Right forelimb (tissue), 1 donor: Measurements from ENCODE around the gene SCPEP1.

ENCODE experiments used
- DNase-seq: peaks from one replicate; pipeline ENCODE4 v3.0.0-alpha.2; 2018

Gene SCPEP1

DNA sequence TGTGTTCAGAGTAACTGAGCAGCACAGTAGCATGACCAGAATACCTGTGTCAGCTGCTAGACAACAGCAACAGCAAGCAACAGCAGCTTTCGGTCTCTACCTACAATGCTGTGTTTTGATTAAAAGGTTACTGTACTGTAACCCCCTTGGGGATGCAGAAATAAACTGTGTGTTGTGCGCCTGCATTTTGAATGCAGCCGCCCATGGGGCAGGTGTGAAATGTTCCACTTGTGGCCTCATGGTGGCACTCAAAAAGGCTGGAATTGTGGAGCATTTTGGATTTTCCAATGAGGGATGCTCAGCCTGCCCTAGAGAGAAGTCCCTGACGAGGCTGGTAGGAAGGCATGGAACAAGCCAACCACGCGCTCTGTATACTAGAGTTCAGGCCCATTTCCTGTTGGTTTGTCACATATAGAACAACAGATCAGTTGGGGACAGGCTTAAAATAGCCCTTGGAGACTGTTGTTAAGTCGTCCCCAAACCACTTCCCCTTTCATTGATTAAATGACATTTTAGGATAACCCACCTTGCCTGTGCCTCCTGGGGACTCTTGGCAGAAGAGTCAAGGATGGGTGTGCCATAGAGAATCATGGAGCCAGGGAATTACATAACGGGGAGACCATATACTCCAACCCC lies 27.1 kb downstream of the SCPEP1 start:
- no peak for DNase-seq

DNA sequence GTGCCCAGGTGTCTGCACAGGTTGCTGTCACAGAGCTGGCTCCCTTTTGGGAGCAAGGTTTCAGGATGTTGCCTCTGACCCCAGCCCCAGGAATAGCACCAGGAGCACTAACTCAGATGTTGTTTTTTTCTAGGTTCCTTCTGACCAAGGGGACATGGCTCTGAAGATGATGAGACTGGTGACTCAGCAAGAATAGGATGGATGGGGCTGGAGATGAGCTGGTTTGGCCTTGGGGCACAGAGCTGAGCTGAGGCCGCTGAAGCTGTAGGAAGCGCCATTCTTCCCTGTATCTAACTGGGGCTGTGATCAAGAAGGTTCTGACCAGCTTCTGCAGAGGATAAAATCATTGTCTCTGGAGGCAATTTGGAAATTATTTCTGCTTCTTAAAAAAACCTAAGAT lies 28.1 kb downstream of the SCPEP1 start:
- no peak for DNase-seq

DNA sequence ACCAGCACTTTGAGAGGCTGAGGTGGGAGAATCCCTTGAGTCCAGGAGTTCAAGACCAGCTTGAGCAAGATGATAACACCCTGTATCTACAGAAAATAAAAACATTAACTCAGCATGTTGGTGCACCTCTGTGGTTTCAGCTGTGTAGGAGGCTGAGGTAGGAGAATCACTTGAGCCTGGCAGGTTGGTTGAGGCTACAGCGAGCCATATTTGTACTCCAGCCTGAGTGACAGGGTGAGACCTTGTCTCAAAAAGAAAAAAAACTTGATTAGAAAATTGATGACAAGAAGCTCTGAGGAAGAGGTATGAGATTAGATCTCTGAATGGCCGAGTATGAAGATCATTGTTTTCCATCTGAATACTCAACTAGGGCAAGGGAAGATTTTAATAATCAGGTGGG lies 31.0 kb downstream of the SCPEP1 start:
- DNase-seq, result no peak

DNA sequence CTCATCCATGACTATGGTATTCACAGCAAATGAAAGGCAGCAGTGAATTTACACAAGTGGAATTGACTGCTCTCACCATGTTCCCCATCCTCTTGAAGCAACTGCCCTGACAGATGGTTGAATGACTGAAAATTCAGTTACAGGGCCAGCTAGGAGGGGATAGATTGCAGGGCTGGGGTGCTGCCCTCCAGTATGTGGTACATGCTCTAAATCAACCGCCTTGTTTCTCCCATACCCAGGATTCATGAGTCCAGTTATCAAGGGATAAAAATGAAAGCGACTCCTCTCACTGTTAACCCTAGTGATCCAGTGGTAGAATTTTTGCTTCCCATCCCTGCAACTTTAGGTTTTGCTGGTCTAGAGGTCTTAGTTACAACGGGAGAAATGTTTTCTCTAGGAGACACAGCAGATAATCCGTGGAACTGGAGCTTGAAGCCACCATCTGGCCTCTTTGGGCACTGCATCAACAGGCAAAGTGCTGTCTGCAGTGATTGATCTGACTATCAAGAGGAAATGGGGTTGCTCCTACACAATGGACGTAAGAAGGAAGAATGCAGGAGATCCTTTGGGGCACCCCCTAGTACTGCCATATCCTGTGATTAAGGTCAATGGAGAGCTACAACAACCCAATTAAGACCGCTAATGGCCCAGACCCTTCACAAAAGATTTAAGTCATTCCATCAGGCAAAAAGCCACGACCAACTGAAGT lies 32.0 kb downstream of the SCPEP1 start:
- DNase-seq, result peak; percentile 57

DNA sequence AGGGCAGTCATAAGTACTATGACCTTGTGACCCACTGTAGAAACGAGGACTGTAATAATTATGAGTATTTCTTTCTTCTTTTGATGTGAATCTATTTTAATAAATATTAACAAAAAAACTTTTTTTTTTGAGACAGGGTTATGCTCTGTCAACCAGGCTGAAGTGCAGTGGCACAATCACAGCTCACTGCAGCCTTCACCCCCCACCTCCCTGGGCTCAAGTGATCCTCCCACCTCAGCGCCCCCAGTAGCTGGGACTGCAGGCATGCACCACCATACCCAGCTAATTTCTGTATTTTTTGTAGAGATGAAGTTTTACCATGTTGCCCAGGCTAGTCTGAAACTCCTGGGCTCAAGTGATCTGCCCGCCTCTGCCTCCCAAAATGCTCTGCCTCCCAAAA lies 32.6 kb downstream of the SCPEP1 start:
- DNase-seq, result no peak

DNA sequence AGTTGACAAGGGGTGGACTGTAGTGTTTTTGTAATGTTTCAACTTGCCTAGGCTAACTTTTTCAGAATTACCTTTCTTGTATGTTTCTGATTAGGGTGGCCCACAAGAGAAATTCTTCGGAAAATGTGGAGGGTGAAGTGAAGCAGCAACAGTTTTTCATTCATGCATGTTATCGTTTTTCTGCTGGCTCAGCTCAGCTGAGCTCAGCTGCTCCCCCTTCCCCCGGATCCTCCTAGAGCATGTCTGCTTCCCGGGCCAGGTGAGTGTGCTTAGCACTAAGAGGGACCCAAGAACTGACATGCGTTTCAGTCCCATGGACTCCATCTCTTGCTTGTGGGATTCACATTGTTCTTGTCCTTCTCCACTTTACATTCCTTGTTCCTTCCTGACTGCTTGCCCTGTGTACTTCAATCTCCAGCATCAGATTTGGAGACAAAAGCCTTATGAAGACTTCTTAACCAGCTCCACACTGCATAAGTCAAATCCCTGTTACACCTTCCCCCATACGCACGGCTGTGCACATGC lies 33.6 kb downstream of the SCPEP1 start:
- no peak for DNase-seq

DNA sequence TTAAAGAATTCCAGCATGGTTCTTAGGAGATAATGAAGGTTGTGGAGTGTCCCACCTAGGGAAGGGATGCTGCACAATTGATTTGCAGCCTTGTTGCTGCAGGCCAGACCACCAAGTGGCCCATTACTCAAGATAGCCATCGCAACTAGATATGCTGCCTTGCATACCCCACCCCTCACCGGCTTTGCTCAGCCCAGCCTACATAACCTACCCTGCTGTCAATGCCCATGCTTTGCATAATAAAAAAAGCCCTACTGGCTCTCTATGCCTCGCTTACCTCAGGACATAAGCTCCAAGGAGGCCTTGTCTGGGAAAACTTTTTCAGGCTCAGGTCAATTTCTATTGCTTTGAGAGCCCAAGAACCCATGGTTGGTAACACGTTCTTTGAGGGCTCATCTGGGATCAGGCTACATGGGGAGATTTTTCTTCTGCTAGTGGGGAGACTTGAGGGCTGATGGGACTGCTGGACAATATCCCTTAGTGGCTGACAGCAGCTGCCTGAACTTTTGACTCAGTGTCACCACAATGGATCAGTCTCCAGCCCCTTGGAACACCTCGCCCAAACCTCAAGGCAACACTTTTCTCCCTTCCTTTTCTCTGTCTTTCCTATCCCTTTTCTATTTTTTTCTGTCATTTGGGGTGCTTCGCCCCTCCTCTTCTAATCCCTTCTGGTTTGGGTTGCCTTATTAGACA lies 38.3 kb downstream of the SCPEP1 start:
- no peak for DNase-seq

DNA sequence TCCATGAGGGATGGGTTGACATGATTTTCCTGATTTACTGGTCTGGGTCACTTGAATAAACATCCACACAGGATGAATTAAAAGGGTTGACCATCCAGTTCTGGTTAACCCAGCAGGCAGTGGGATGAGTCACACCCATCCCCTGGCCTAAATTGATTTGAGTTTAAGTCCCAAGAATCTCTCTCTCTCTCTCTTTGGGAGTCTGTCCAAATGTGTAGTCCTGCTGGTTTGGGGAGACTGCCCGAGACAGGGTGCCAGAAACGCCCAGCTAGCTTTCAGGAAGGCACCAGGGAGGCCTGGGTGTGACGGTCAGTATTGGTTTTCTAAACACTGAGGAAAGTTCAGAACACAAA lies 38.8 kb downstream of the SCPEP1 start:
- DNase-seq, result no peak

DNA sequence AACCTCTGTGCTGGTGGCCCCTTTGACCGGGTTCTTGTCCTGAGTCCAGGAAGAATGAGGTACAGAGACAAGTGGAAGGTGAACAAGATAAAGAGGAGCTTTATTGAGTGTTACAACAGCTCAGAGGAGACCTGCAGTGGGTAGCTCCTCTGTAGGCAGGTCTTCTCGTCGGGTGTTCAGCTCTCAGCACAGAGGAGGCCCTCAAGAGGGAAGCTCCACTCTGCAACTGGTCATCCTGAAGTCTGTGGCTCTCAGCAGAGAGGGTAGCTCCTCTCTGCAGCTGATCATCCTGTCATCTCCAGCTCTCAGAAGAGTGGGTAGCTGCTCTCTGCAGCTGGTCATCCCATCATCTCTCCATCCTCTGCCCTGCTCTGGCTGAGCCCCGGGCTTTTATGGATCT lies 39.7 kb downstream of the SCPEP1 start:
- DNase-seq, result no peak

DNA sequence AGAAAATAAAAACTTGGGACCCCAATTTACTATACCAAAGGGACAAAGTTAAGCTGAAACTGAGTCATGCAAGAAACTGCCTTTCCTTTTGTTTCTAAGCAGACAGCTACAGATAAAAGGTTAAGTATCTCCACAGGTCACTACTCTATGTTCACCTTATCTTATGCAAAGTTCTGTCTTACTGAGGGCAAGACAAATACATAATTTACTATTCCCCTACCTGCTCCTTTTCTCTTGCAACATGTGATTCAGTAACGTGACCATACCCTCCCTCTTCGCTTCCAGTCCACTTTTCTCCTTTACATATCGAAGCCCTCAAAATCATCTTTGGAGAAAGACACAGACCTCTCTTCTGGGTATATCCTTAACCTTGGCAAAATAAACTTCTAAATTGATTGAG lies 42.3 kb downstream of the SCPEP1 start:
- DNase-seq, result no peak

DNA sequence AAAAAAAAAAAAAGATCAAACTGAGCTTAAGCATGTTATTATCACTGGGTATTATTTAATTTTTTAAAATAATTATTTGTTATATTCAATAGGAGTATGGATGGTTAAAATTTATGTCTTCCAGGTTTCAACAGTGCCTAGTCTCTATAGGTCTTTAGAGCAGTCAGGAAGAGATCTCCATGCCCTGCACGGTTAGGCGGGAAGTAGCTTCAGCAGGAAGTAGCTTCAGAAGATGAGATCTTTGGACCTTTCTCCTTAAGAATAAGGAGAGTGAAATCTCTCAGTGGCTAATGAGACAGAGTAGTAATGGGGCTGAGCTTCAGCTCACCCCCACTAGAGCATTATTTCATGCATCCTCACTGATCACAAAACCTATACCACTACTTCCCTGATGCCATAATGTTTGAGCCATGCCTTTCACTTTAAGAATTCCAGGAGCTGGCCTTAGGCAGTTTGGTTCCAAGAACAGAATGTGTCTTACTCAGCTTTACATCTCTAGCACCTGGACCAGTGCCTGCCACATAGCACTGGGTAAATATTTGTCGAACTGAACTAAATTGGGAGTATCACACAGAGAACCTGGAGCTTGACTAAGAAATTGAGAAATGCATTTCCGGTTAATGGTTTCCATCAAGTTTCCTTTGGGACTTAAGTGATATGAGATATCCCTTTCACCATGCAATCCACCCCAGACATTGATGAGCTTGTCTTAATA lies 43.5 kb downstream of the SCPEP1 start:
- DNase-seq, result no peak

DNA sequence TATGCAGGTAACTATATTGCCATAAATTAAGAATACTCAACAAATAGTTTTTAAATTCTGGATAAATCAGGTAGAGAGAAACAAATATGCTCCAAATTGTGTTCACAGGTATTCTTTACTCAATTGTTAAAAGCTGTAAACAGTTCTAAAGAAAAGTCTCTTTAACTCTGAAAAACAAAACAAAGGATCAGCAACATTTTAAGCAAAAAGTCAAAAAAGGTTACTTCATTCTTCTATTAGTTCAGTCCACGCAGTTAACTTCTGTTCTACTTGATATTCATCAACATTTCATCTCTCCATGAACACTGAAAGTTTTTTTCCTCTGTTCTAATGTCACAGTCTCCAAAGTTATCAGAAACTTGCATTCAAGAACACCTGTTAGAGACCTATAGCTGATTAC lies 47.9 kb downstream of the SCPEP1 start:
- DNase-seq, result no peak

DNA sequence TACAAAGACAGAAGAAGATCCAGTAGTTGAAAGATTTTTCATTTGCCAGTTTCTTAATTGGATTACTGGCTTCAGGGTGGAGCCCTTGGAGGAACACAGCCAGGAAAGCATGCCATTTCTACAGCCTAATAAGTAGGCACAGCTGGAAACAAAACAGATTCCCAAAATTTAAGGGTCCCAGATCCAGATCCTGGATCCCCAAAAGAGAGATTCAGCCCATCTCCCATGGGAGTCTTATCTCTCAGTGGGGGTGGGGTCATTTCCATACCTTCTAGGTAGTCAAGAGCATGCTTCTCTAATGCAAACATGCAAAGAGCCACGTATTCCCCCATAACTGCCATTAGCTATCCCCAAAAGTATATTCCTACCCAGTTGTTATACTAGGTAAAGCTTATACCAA lies 49.9 kb downstream of the SCPEP1 start:
- no peak for DNase-seq

DNA sequence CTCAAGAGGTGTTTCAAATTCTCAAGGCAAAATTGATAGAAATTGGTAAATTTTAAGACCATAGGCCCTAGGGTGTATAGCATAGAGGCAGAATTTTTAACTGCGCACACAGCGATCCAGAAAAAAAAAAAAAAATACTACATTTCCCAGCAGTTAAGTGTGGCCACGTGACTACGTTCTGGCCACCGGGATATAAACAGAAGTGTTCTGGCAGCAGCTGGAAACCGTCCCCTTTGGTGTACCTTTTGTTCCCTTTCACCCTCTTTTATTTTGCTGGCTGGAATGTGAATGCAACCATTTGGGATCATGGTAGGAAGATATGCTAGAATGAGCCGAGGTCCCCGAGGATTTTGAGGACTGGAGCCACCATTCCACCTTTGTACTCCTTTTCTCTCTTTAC lies 54.4 kb downstream of the SCPEP1 start:
- DNase-seq, result no peak

DNA sequence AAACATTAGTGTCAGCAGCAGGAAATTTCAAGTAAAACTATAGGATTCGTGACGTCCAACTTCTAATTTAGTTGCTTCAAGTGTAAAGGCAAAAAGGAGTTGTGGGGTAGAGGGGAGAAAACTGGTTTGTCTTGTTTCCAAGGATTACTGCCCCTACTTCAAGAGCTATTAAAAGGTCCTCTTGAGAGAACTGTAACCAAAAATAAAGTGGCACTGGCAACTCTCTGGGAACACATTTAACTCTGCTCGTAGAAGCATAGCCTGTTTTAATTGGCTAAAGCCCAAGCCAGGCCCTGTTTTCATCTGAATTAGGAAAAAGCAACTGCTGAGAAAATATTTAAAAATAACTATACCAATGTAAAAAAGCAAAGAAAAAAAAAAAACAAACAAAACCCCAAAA lies 55.4 kb downstream of the SCPEP1 start:
- DNase-seq, result no peak

DNA sequence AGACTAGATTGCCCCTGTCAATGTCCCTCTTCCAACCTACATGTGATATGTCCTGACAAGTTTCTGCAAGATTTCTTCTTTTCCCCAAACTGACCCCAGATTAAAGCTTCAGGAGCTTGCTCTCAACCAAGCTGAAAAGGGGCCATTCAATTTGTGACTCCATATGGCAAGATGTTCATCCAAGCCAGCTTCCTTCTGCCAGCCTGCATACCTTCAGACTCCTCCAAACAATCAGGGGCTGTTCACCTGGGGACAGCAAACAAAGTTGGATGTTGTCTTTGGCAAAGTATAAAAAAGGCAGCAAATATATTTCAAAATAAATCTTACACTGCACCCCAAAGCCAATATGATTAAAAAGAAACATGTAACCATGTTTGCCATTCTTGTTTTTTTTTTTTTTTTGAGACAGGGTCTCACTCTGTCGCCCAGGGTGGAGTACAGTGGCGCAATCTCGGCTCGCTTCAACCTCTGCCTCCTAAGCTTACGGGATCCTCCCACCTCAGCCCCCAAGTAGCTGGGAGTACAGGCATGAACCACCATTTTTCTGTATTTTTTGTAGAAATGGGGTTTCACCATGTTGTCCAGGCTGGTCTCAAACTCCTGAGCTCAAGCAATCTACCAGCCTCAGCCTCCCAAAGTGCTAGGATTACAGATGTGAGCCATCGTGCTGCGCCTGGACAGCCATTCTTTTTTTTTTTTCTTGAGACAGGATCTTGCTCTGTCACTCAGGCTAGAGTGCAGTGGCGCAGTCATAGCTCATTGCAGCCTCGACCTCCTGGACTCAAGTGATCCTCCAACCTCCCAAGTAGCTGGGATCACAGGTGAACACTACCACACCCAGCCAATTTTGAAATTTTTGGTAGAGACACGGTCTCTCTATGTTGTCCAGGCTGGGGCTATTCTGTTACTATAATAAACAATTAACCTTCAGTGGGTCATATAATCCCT lies 57.1 kb downstream of the SCPEP1 start:
- no peak for DNase-seq

DNA sequence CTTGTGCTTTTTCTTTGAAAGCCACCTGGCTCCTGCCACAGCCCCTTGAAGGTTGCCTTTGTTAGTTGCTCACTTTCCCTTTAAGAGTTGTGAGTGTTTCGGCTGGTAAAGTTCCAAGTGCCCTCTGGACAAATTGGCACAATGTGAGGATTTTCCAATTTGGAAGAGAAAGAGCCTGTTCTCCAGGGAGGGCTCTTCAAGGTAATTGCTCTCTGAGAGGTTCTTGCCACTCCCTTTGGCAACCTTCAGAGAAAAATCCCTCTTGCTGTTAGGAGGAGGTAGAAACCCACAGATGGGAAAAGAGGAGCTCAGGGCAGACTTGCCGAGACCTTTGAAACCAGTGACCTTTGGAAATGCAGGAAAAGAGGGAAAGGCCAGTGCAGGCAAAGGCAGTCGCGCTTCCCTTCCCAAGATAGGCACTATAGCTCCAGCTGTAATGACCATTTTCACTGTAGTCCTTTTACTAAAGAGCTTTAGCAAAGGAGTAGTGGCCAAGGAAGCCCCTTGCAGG lies 58.1 kb downstream of the SCPEP1 start:
- no peak for DNase-seq

DNA sequence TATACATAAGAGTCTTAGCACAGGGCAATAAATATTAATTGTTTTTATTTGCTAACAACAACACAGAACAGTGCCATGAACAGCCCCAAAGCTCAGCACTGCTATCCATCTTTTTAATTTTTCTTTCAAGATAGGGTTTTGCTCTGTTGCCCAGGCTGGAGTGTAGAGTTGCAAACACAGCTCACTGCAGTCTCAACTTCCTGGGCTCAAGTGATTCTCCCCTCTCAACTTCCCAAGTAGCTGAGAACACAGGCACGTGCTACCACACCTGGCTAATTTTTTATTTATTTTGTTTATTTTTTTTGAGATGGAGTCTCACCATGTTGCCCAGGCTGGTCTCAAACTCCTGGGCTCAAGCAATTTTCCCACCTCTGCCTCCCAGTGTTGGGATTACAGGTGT lies 59.5 kb downstream of the SCPEP1 start:
- no peak for DNase-seq

DNA sequence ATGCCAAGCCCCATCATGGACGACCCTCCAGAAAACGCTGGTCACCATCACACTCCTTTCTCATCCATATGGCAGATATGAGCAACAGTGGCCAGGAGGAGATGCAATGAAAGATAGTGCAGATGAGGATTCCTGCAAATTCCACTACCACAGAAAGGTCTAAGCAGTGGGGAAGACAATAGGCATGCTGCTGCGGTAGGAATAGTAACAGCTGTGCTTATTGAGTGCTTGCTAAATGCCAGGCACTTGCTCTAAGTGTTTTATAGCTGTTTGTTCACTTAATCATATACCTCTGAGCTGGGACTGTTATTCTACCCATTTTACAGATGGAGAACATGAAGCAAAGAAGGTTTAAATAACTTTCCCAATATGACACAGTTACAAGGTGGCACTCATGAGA lies 60.6 kb downstream of the SCPEP1 start:
- DNase-seq, result no peak

DNA sequence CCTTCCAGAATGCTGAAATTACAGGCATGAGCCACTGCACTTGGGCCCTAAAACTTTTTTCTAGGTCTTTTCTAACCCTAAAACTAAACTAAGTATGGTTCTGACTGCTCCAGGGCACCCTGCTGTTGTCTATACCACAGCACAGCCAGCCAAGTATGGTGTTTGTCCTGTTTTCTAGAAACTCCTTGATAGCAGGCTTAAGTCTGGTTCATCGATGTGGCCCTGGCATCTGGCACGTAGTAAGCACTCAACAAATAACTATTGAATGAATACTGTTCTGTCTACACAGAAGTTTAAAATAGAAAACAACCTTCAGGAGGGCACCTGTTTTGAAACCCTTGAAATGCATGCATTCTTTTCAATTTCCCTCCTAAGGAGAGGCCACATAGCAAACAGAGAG lies 62.6 kb downstream of the SCPEP1 start:
- no peak for DNase-seq

DNA sequence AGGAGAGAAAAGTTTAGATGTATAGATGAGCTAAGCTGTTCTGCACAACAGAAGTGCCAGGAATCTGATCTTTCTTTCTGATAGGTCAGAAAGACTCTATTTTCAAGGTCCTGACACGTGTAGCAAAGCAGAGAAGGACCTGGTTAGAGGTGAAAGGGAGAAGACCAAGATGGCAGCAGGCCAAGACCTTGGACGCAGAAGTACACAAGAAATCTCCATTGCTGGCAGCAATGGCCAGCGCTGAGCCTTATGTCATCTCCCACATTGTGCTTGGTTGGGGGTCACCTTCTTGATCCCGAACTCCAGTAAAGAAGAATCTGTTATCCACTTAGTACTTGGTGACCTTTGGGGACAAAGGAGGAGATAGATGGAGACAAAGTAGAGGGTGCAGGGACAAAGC lies 65.3 kb downstream of the SCPEP1 start:
- no peak for DNase-seq
